Activated CD4-positive, alpha-beta memory T cell treated with anti-CD3 and anti-CD28 coated beads for 36 hours (primary cell): ENCODE results near the gene XRN2. TPM values are rescaled to one million over a fixed set of nuclear protein-coding genes. Genes with fewer than 3 reads are reported as not detected.
A peak's percentile ranks its signal among the peaks of the same experiment; 100 is the strongest.

Source experiments
- CTCF ChIA-PET: fragments of 350-600 bp; sonication (Branson Sonifier 250); formaldehyde crosslinking; loops from one replicate; lab custom pipeline; 2021; ENCODE audit warnings: antibody characterized with exemption, inconsistent platforms; lab: Charles Lee
- POLR2A ChIA-PET: fragments of 350-600 bp; sonication (Branson Sonifier 250); formaldehyde crosslinking; loops from one replicate; lab custom pipeline; 2021; ENCODE audit warnings: antibody characterized with exemption; lab: Charles Lee
- DNase-seq: peaks from one replicate; pipeline ENCODE4 v3.0.0-alpha.2; 2020
- H3K27ac Mint-ChIP-seq: one replicate; pipeline ENCODE4 v1.8.0; 2021; ENCODE audit warnings: mixed read lengths
- H3K27me3 Mint-ChIP-seq: one replicate; pipeline ENCODE4 v1.8.0; 2021; ENCODE audit warnings: mixed read lengths
- H3K36me3 Mint-ChIP-seq: one replicate; pipeline ENCODE4 v1.8.0; 2021; ENCODE audit warnings: mixed read lengths
- H3K4me1 Mint-ChIP-seq: one replicate; pipeline ENCODE4 v1.8.0; 2021; ENCODE audit warnings: low read depth, mixed read lengths
- H3K4me3 Mint-ChIP-seq: one replicate; pipeline ENCODE4 v1.8.0; 2021; ENCODE audit warnings: mild to moderate bottlenecking, mixed read lengths
- H3K9me3 Mint-ChIP-seq: one replicate; pipeline ENCODE4 v1.8.0; 2021; ENCODE audit warnings: mixed read lengths
- intact Hi-C: fragments of 100-400 bp; cut with micrococcal nuclease; formaldehyde crosslinking; loops from one replicate; pipeline ENCODE4 v1.15.1; 2023
- total RNA-seq, 2 experiments: library from RNA; stranded (reverse); gene quantifications; one replicate each; pipeline ENCODE4 v1.2.3, GENCODE V29; 2021

The XRN2 gene, protein sequence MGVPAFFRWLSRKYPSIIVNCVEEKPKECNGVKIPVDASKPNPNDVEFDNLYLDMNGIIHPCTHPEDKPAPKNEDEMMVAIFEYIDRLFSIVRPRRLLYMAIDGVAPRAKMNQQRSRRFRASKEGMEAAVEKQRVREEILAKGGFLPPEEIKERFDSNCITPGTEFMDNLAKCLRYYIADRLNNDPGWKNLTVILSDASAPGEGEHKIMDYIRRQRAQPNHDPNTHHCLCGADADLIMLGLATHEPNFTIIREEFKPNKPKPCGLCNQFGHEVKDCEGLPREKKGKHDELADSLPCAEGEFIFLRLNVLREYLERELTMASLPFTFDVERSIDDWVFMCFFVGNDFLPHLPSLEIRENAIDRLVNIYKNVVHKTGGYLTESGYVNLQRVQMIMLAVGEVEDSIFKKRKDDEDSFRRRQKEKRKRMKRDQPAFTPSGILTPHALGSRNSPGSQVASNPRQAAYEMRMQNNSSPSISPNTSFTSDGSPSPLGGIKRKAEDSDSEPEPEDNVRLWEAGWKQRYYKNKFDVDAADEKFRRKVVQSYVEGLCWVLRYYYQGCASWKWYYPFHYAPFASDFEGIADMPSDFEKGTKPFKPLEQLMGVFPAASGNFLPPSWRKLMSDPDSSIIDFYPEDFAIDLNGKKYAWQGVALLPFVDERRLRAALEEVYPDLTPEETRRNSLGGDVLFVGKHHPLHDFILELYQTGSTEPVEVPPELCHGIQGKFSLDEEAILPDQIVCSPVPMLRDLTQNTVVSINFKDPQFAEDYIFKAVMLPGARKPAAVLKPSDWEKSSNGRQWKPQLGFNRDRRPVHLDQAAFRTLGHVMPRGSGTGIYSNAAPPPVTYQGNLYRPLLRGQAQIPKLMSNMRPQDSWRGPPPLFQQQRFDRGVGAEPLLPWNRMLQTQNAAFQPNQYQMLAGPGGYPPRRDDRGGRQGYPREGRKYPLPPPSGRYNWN
- total RNA-seq: 10 to 100 TPM; 91.0 to 94.4 TPM

DNA sequence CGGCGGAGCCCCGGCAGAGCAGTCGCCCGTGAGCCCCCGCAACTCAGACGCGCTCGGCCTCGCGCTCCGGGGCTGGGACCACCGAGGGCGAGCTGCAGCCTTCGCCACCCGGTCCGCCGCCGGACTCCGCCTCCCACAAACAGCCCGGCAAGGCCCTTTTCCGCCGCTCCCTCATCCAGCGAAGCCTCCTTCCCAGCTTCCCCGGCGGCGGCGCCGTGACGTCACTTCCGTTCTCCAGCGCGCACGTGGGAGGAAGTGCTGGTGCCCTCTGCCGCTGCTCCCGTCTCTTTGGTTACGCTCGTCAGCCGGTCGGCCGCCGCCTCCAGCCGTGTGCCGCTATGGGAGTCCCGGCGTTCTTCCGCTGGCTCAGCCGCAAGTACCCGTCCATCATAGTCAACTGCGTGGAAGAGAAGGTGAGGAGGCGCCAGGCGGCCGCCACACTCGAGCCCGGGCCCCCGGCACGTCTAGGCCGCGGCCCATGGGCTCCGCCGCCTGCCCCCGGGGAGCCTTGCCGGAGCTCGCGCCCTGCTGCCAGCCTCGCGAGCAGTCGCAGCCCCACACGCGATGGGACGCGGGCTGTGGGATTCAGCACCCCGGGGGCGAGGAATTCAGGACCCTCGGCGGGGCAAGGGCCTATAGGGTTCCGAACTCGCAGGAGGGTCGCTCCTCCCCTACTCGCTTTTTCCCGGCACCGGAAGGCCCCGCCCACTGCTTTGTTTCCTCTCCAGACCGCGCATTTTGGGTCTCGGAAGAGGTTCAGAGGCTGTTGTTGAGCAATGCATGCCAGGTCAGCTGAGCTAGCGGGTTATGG is at the start of gene XRN2:
Gene XRN2, plus strand, starts transcription at position 271 of the 811 bp plus-strand sequence. Its CDS starts 68 bp downstream, at position 339.
- ChIA-PET POLR2A (interaction anchor here (0.5 to 1.7 kb wide), 9 partner anchors 9 to 1287 kb away, joined by 3 to 6 read pairs (median 3); no protein-coding TSS in a partner anchor), CTCF (interaction anchor here (0.7 to 7.3 kb wide), 6 partner anchors 13 to 226 kb away, joined by 3 to 33 read pairs (median 4); no protein-coding TSS in a partner anchor)
- Mint-ChIP-seq H3K9me3 (peaks cover 3% of the 10 kb centered on the region), H3K36me3 (peaks cover 22% of the 10 kb centered on the region), H3K4me3 (peak within 1 kb of the TSS; percentile 93), H3K27ac (peak within 1 kb of the TSS; percentile 99), H3K4me1 (peaks cover 34% of the 10 kb centered on the region), H3K27me3 (no peaks in the 10 kb centered on the region)
- intact Hi-C loops: loop anchor here (1.0 to 5.0 kb wide), 8 partner anchors 8 to 1291 kb away; partner anchors contain the start of gene KIZ
- DNase-seq: peak; percentile 97

- no peaks in the 10 kb centered on the region for H3K36me3 Mint-ChIP-seq
- H3K9me3 Mint-ChIP-seq: no peaks in the 10 kb centered on the region
- ChIA-PET POLR2A (no interaction called here), CTCF (no interaction called here)
- DNase-seq: no peak
- H3K27me3 Mint-ChIP-seq: peaks cover 2% of the 10 kb centered on the region
- H3K4me1 Mint-ChIP-seq: no peaks in the 10 kb centered on the region
- H3K27ac Mint-ChIP-seq: no peak overlapping the region
- H3K4me3 Mint-ChIP-seq: no peak overlapping the region
- intact Hi-C loops: no loop called here
Measured at GRCh38 chr20:21257192-21257591, 45.9 kb upstream of the XRN2 start.

DNA sequence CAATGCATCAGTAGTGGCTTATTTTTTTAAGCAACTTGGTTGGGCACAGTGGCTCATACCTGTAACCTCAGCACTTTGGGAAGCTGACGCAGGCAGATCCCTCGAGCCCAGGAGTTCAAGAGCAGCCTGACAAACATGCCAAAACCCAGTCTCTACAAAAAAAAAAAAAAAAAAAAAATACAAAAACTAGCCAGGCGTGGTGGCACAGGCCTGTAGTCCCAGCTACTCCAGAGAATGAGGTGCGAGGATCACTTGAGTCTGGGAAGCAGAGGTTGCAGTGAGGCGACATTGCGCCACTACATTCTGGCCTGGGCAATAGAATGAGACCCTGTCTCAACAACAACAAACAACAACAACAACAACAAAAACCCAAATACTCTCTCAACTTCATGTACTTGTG is 44.7 kb upstream of the XRN2 start:
- no peak for DNase-seq
- ChIA-PET CTCF (no interaction called here), POLR2A (no interaction called here)
- Mint-ChIP-seq H3K9me3 (no peaks in the 10 kb centered on the region), H3K36me3 (no peaks in the 10 kb centered on the region), H3K27ac (no peak overlapping the region), H3K27me3 (peaks cover 9% of the 10 kb centered on the region), H3K4me1 (no peaks in the 10 kb centered on the region), H3K4me3 (no peak overlapping the region)
- intact Hi-C loops: no loop called here

DNA sequence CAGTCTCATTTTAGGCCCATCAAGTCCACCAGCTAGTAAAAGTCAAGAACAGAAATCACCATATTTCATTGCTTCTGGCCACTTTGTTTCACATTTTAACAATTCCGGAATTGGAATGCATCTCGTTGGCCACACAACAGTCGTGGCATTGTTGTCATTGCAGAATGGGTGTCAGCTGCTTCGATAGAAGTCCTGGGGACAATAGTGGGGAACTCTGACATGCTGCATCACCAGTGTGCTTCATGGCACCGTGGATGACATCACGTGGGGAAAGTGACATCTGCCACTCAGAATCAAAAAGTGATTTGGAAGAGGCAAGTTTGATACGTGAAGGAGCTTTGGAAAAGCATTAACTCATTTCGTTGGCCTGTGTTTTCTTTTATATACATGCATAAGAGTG is 43.8 kb upstream of the XRN2 start:
- ChIA-PET CTCF (interaction anchor here (1.0 kb wide), 1 partner anchor 24 kb away, joined by 3 read pairs; no protein-coding TSS in a partner anchor), POLR2A (no interaction called here)
- no peak for DNase-seq
- H3K4me1 Mint-ChIP-seq: no peaks in the 10 kb centered on the region
- intact Hi-C loops: no loop called here
- no peak overlapping the region for H3K27ac Mint-ChIP-seq
- H3K27me3 Mint-ChIP-seq: peaks cover 9% of the 10 kb centered on the region
- H3K36me3 Mint-ChIP-seq: no peaks in the 10 kb centered on the region
- no peaks in the 10 kb centered on the region for H3K9me3 Mint-ChIP-seq
- no peak overlapping the region for H3K4me3 Mint-ChIP-seq

DNA sequence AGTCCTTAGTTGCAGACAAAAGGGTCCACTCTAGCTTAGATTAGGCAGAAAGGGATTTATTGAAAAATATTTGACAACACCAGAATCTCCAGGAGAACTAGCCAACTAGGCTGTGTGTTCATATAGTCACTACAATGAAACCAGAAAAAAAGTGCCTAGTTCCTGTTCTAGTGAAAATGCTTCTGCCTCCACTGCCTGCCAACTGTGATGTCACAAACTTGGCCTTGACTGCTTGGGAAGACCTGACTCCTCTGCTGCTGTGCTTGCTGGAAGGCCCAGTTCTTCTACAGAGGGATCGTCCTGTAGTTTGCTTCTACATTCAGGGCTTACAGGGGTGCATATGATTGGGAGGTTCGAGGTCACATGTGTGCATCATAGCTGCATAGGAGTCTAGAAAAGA is 40.3 kb upstream of the XRN2 start:
- ChIA-PET POLR2A (no interaction called here), CTCF (interaction anchor here (1.8 kb wide), 1 partner anchor 27 kb away, joined by 6 read pairs; no protein-coding TSS in a partner anchor)
- no peak for DNase-seq
- Mint-ChIP-seq H3K27me3 (peaks cover 10% of the 10 kb centered on the region), H3K36me3 (no peaks in the 10 kb centered on the region), H3K27ac (no peak overlapping the region), H3K4me1 (no peaks in the 10 kb centered on the region), H3K4me3 (no peak overlapping the region), H3K9me3 (peaks cover 3% of the 10 kb centered on the region)
- intact Hi-C loops: no loop called here

GRCh38 chr20:21265261-21266190 is 37.6 kb upstream of the XRN2 start:
- no peak for DNase-seq
- ChIA-PET POLR2A (no interaction called here), CTCF (interaction anchor here (0.6 to 2.1 kb wide), 3 partner anchors 30 to 240 kb away, joined by 3 to 5 read pairs (median 4); no protein-coding TSS in a partner anchor)
- Mint-ChIP-seq H3K27me3 (peaks cover 10% of the 10 kb centered on the region), H3K4me3 (no peak overlapping the region), H3K9me3 (peaks cover 3% of the 10 kb centered on the region), H3K36me3 (no peaks in the 10 kb centered on the region), H3K4me1 (no peaks in the 10 kb centered on the region), H3K27ac (no peak overlapping the region)
- intact Hi-C loops: no loop called here

DNA sequence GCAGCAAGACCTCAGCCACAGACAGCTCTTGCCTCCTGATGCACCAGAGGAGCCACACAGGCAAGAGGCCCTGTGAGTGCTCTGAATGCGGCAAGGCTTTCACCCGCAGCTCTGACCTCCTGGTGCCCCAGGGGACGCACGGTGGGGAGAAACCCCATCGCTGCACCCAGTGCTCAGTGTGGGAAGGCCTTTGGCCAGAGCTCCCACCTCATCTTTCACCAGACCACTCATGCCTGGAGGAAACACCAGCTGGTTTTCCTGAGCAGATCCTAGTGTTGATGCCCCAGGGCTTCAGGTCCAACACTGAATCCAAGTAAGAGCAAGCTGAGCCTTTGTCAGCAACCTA is 37.0 kb upstream of the XRN2 start:
- ChIA-PET CTCF (interaction anchor here (0.6 to 2.1 kb wide), 3 partner anchors 30 to 239 kb away, joined by 3 to 5 read pairs (median 4); no protein-coding TSS in a partner anchor), POLR2A (no interaction called here)
- DNase-seq: no peak
- H3K4me3 Mint-ChIP-seq: no peak overlapping the region
- intact Hi-C loops: no loop called here
- no peaks in the 10 kb centered on the region for H3K4me1 Mint-ChIP-seq
- H3K27me3 Mint-ChIP-seq: peaks cover 10% of the 10 kb centered on the region
- no peak overlapping the region for H3K27ac Mint-ChIP-seq
- no peaks in the 10 kb centered on the region for H3K36me3 Mint-ChIP-seq
- peaks cover 3% of the 10 kb centered on the region for H3K9me3 Mint-ChIP-seq

- peaks cover 3% of the 10 kb centered on the region for H3K36me3 Mint-ChIP-seq
- CTCF ChIA-PET: interaction anchor here (2.6 kb wide), 1 partner anchor 34 kb away, joined by 9 read pairs; no protein-coding TSS in a partner anchor
- H3K27me3 Mint-ChIP-seq: peaks cover 13% of the 10 kb centered on the region
- peaks cover 6% of the 10 kb centered on the region for H3K9me3 Mint-ChIP-seq
- no peak overlapping the region for H3K4me3 Mint-ChIP-seq
- POLR2A ChIA-PET: no interaction called here
- H3K27ac Mint-ChIP-seq: no peak overlapping the region
- no peak for DNase-seq
- intact Hi-C loops: no loop called here
- no peaks in the 10 kb centered on the region for H3K4me1 Mint-ChIP-seq
Measured at GRCh38 chr20:21269772-21270171, 33.4 kb upstream of the XRN2 start.

DNA sequence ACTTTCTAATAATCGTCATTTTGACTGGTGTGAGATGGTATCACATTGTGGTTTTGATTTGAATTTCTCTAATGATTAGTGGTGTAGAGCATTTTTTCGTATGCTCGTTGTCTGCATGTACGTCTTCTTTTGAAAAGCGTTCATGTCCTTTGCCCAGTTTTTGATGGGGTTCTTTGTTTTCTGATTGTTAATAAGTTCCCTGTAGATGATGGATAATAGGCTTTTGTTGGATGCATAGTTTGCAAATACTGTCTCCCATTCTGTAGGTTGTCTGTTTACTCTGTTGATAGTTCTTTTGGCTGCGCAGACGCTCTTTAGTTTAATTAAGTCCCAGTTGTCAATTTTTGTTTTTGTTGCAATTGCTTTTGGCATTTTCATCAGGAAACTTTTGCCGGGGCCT is 32.3 kb upstream of the XRN2 start:
- H3K9me3 Mint-ChIP-seq: peaks cover 6% of the 10 kb centered on the region
- CTCF ChIA-PET: interaction anchor here (2.6 kb wide), 1 partner anchor 35 kb away, joined by 9 read pairs; no protein-coding TSS in a partner anchor
- no peaks in the 10 kb centered on the region for H3K4me1 Mint-ChIP-seq
- H3K4me3 Mint-ChIP-seq: no peak overlapping the region
- intact Hi-C loops: no loop called here
- no peak overlapping the region for H3K27ac Mint-ChIP-seq
- peaks cover 9% of the 10 kb centered on the region for H3K27me3 Mint-ChIP-seq
- POLR2A ChIA-PET: no interaction called here
- peaks cover 3% of the 10 kb centered on the region for H3K36me3 Mint-ChIP-seq
- no peak for DNase-seq

DNA sequence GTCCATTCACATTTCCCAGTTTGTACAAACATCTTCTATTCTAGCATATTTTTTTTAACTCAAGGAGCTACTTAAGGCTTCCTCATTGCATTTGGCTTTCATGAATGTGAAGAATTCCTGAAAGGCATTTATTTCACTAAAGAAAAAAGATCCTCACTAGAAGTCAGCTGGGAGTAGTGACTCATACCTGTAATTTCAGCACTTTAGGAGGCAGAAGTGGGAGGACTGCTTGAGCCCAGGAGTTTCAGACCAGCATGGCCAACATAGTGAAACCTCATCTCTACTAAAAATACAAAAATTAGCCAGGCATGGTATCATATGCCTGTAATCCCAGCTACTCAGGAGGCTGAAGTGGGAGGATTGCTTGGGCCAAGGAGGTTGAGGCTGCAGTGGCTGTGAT is 30.9 kb upstream of the XRN2 start:
- Mint-ChIP-seq H3K27me3 (peaks cover 9% of the 10 kb centered on the region), H3K4me1 (no peaks in the 10 kb centered on the region), H3K9me3 (peaks cover 3% of the 10 kb centered on the region), H3K27ac (no peak overlapping the region), H3K4me3 (no peak overlapping the region), H3K36me3 (peaks cover 3% of the 10 kb centered on the region)
- no peak for DNase-seq
- intact Hi-C loops: no loop called here
- ChIA-PET CTCF (interaction anchor here (2.6 kb wide), 1 partner anchor 37 kb away, joined by 9 read pairs; no protein-coding TSS in a partner anchor), POLR2A (no interaction called here)
